Upper lobe of left lung (tissue), 6 donors: ENCODE results near the gene CMPK1. TPM values are rescaled to one million over a fixed set of nuclear protein-coding genes. Genes with fewer than 3 reads are reported as not detected.

ENCODE experiments used
- ATAC-seq, 2 donors: fragments of 200-7000 bp; cut with Tn5 transposase; one replicate each; pipeline ENCODE4 v1.9.1; 2022; ENCODE audit warnings: mild to moderate bottlenecking in 2 of 2, moderate library complexity in 2 of 2; ENCODE audit not compliant: low FRiP score in 2 of 2
- DNase-seq, 2 donors: peaks; one replicate each; pipeline ENCODE4 v3.0.0-alpha.2; 2019 to 2020
- H3K27ac ChIP-seq, 4 donors: fragments of 200-600 bp; sonication (generic); one replicate each; pipeline ENCODE4 v1.5.1; 2016 to 2019
- H3K27me3 ChIP-seq, 4 donors: fragments of 200-600 bp; sonication (generic); one replicate each; pipeline ENCODE4 v1.5.1; 2017 to 2019
- H3K36me3 ChIP-seq, 4 donors: fragments of 200-600 bp; sonication (generic); one replicate each; pipeline ENCODE4 v1.5.1; 2016 to 2019
- H3K4me1 ChIP-seq, 4 donors: fragments of 200-600 bp; sonication (generic); one replicate each; pipeline ENCODE4 v1.5.1; 2018 to 2019
- H3K4me3 ChIP-seq, 4 donors: fragments of 200-600 bp; sonication (generic); one replicate each; pipeline ENCODE4 v1.5.1; 2017 to 2019; ENCODE audit warnings: mild to moderate bottlenecking in 2 of 4, moderate library complexity in 1 of 4
- H3K9me3 ChIP-seq, 4 donors: fragments of 200-600 bp; sonication (generic); one replicate each; pipeline ENCODE4 v1.5.1; 2018 to 2019
- CTCF ChIP-seq, 6 experiments: fragments of 450-650 bp in 4 of 6; fragments of 200-600 bp in 2 of 6; sonication (generic) in 2 of 6; IDR thresholded peaks; one replicate each; pipeline ENCODE4 v1.5.1; 2016 to 2019; ENCODE audit warnings: antibody characterized with exemption in 6 of 6
- EP300 ChIP-seq, 4 donors: sonication (generic); formaldehyde crosslinking; IDR thresholded peaks; one replicate each; pipeline ENCODE4 v1.5.1; 2017; ENCODE audit warnings: antibody characterized with exemption in 4 of 4, control low read depth in 2 of 4
- POLR2A ChIP-seq, 4 donors: fragments of 450-650 bp; IDR thresholded peaks; one replicate each; pipeline ENCODE4 v1.5.1; 2016 to 2017; ENCODE audit warnings: antibody characterized with exemption in 4 of 4, mild to moderate bottlenecking in 2 of 4
- POLR2AphosphoS5 ChIP-seq, 2 donors: sonication (generic); formaldehyde crosslinking; IDR thresholded peaks; one replicate each; pipeline ENCODE4 v1.5.1; 2017; ENCODE audit warnings: antibody characterized with exemption in 2 of 2
- WGBS, 2 donors: methylation state at CpG; one replicate each; pipeline ENCODE4 v1.1.5; 2017 to 2018; 5-methylcytosine and 5-hydroxymethylcytosine counted together
- total RNA-seq, 6 donors: library from RNA; depleted of rRNA in 4 of 6; stranded (reverse); fragments of >200 nt in 4 of 6; gene quantifications; one replicate each; pipeline versions ENCODE4 v1.1.0 to v1.2.1, GENCODE V29; 2016 to 2021
- donor health status: DM: no; HTN: no; CAD: no; lungs with moderate emphysema.
- donor health status: DM: no; HTN: yes; CAD: no; lungs with severe emphysema.

CMPK1 gene
- total RNA-seq, 6 donors from 2014 or later, result 36.7 to 134 (median 97.7) TPM

- no peaks in the 10 kb centered on the region for H3K36me3 ChIP-seq
- H3K4me3 ChIP-seq, result peak overlapping the region in 1 of 4 donors; percentile 14
- DNase-seq, result no peak
- no peak for ATAC-seq
- H3K9me3 ChIP-seq, result no peaks in the 10 kb centered on the region
- H3K27me3 ChIP-seq, result peaks cover 0 to 19% (median 11%) of the 10 kb centered on the region in 4 donors
- TF ChIP-seq CTCF (IDR thresholded peaks at IDR 0.05) (no peak), POLR2A (IDR thresholded peaks at IDR 0.05) (no peak), POLR2AphosphoS5 (IDR thresholded peaks at IDR 0.05) (no peak), EP300 (IDR thresholded peaks at IDR 0.05) (no peak)
- no peak overlapping the region for H3K27ac ChIP-seq
- WGBS, 2 donors, result 35 to 56% methylated on average over 18 to 38 of the region's 39 CpGs
- peaks cover 0 to 9% (median 0%) of the 10 kb centered on the region in 4 donors for H3K4me1 ChIP-seq
Observed at GRCh38 chr1:47417170-47418044, 83.8 kb downstream of the CMPK1 start.

GRCh38 chr1:47418122-47418521 lies 84.5 kb downstream of the CMPK1 start:
- H3K4me3 ChIP-seq, result no peak overlapping the region
- no peak for TF ChIP-seq CTCF (IDR thresholded peaks at IDR 0.05)
- no peak for TF ChIP-seq POLR2AphosphoS5 (IDR thresholded peaks at IDR 0.05)
- no peak for TF ChIP-seq POLR2A (IDR thresholded peaks at IDR 0.05)
- no peak for TF ChIP-seq EP300 (IDR thresholded peaks at IDR 0.05)
- no peaks in the 10 kb centered on the region for H3K9me3 ChIP-seq
- ATAC-seq (no peak), DNase-seq (no peak)
- H3K36me3 ChIP-seq, result no peaks in the 10 kb centered on the region
- H3K27ac ChIP-seq, result no peak overlapping the region
- H3K4me1 ChIP-seq, result peaks cover 0 to 9% (median 0%) of the 10 kb centered on the region in 4 donors
- WGBS, 2 donors, result 77 to 82% methylated on average over 2 of the region's 2 CpGs
- peaks cover 0 to 19% (median 11%) of the 10 kb centered on the region in 4 donors for H3K27me3 ChIP-seq

GRCh38 chr1:47418681-47419325 lies 85.2 kb downstream of the CMPK1 start:
- ATAC-seq, result no peak
- no peak for DNase-seq
- Histone ChIP-seq H3K4me3 (no peak overlapping the region), H3K4me1 (peaks cover 0 to 9% (median 0%) of the 10 kb centered on the region in 4 donors), H3K36me3 (no peaks in the 10 kb centered on the region), H3K27me3 (peaks cover 0 to 19% (median 11%) of the 10 kb centered on the region in 4 donors), H3K27ac (no peak overlapping the region), H3K9me3 (no peaks in the 10 kb centered on the region)
- 93 to 96% methylated on average over 6 of the region's 6 CpGs for WGBS, 2 donors
- TF ChIP-seq CTCF (IDR thresholded peaks at IDR 0.05), result no peak
- TF ChIP-seq EP300 (IDR thresholded peaks at IDR 0.05), result no peak
- TF ChIP-seq POLR2AphosphoS5 (IDR thresholded peaks at IDR 0.05), result no peak
- TF ChIP-seq POLR2A (IDR thresholded peaks at IDR 0.05), result no peak

DNA sequence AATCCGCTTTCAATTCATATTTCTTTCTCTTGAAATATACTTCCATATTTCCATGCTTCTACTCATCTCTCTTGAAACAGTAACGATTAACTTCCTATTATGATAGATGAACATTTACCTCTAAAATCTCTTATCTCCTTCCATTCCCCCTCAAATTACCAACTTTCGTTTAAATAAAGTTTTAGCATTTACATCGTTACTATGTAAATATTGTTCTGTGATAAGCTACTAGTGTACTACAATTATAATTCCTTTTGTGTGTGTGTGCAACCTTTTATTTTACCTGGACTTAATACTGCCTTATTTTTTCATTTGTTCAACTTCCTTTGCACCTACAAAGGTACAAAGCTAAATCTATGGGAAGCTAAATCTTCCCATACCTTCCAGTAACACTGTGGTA lies 87.0 kb downstream of the CMPK1 start:
- peaks cover 0 to 19% (median 11%) of the 10 kb centered on the region in 4 donors for H3K27me3 ChIP-seq
- DNase-seq, result no peak
- no peaks in the 10 kb centered on the region for H3K36me3 ChIP-seq
- H3K4me1 ChIP-seq, result peaks cover 0 to 9% (median 0%) of the 10 kb centered on the region in 4 donors
- 76 to 85% methylated on average over 4 of the region's 4 CpGs for WGBS, 2 donors
- no peak overlapping the region for H3K4me3 ChIP-seq
- no peak overlapping the region for H3K27ac ChIP-seq
- no peak for TF ChIP-seq CTCF (IDR thresholded peaks at IDR 0.05)
- no peak for TF ChIP-seq POLR2AphosphoS5 (IDR thresholded peaks at IDR 0.05)
- TF ChIP-seq POLR2A (IDR thresholded peaks at IDR 0.05), result no peak
- no peak for TF ChIP-seq EP300 (IDR thresholded peaks at IDR 0.05)
- no peaks in the 10 kb centered on the region for H3K9me3 ChIP-seq
- ATAC-seq, result no peak
